ENCODE measurements around the gene SPNS3.

SPNS3 gene

DNA sequence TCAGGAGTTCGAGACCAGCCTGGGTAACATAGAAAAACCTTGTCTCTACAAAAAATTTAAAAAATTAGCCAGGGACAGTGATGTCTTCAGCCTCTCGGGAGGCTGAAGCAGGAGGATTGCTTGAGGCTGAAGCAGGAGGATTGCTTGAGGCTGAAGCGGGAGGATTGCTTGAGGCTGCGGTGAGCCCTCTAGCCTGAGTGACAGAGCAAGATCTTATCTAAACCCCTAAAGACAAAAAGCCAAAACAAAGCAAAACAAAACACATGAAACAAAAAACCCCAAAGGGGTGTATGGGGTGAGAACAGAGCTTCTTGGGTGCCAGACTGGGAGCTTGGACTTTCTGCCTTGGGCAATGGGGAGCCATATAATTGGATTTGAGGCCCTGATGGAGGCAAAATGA, 2.6 kb downstream of the SPNS3 start:
- no peak overlapping the region for H3K9ac ChIP-seq (ENCODE audit: low read length)
- H3K4me2 ChIP-seq (ENCODE audit: low read length), result no peak overlapping the region
- no peaks in the 10 kb centered on the region for H4K20me1 ChIP-seq (ENCODE audit: insufficient read depth, low read length)
- H3K36me3 ChIP-seq (ENCODE audit: insufficient read depth, low read length), result no peaks in the 10 kb centered on the region
- no peak overlapping the region for H3K4me3 ChIP-seq (ENCODE audit: low read depth, low read length, poor library complexity, severe bottlenecking)
- no peak overlapping the region for H2AFZ ChIP-seq (ENCODE audit: low read length)
- no peaks in the 10 kb centered on the region for H3K9me2 ChIP-seq (ENCODE audit: low read depth, low read length)
- no peaks in the 10 kb centered on the region for H3K9me3 ChIP-seq (ENCODE audit: low read length)
- TF ChIP-seq, protein P1, sequence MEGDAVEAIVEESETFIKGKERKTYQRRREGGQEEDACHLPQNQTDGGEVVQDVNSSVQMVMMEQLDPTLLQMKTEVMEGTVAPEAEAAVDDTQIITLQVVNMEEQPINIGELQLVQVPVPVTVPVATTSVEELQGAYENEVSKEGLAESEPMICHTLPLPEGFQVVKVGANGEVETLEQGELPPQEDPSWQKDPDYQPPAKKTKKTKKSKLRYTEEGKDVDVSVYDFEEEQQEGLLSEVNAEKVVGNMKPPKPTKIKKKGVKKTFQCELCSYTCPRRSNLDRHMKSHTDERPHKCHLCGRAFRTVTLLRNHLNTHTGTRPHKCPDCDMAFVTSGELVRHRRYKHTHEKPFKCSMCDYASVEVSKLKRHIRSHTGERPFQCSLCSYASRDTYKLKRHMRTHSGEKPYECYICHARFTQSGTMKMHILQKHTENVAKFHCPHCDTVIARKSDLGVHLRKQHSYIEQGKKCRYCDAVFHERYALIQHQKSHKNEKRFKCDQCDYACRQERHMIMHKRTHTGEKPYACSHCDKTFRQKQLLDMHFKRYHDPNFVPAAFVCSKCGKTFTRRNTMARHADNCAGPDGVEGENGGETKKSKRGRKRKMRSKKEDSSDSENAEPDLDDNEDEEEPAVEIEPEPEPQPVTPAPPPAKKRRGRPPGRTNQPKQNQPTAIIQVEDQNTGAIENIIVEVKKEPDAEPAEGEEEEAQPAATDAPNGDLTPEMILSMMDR (IDR thresholded peaks at IDR 0.05; ENCODE audit: low read length), result no peak
- TF ChIP-seq EZH2 (IDR thresholded peaks at IDR 0.05; ENCODE audit: borderline replicate concordance, low read length), result no peak
- no peaks in the 10 kb centered on the region for H3K79me2 ChIP-seq (ENCODE audit: insufficient read depth, low read length)
- no peaks in the 10 kb centered on the region for H3F3A ChIP-seq (ENCODE audit: insufficient read depth, low read length)
- H3K27me3 ChIP-seq (ENCODE audit: insufficient read depth, low read length), result peaks cover 7% of the 10 kb centered on the region; the same call in 1 of the 2 replicates
- no peak overlapping the region for H3K27ac ChIP-seq (ENCODE audit: low read depth, low read length, poor library complexity, severe bottlenecking)
- peaks cover 10% of the 10 kb centered on the region for H3K4me1 ChIP-seq (ENCODE audit: insufficient read depth, low read length, severe bottlenecking)

DNA sequence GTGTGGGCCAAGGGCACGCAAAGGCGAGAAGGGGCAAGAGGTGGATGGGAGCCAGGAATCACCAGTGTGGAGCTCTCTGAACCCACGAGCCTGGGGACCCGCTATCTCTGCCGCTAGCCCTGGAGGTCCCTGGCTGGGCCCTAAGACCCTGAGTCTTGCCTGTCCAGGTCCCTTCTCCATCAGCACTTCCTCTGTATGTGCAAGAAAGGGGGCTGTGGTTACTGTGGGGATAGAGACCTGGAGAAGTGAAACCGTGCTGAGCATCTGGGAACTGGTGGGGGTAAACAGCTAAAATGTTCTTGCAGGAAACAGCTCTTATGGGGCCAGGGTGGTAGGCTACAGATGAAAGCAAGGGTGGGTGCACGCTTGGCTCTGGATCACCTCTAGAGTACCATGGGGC, 3.1 kb downstream of the SPNS3 start:
- Histone ChIP-seq H3F3A (ENCODE audit: insufficient read depth, low read length) (no peaks in the 10 kb centered on the region), H3K27ac (ENCODE audit: low read depth, low read length, poor library complexity, severe bottlenecking) (no peak overlapping the region), H3K4me3 (ENCODE audit: low read depth, low read length, poor library complexity, severe bottlenecking) (no peak overlapping the region), H3K9ac (ENCODE audit: low read length) (no peak overlapping the region), H3K36me3 (ENCODE audit: insufficient read depth, low read length) (no peaks in the 10 kb centered on the region), H4K20me1 (ENCODE audit: insufficient read depth, low read length) (no peaks in the 10 kb centered on the region), H3K27me3 (ENCODE audit: insufficient read depth, low read length) (peaks cover 7% of the 10 kb centered on the region; the same call in 1 of the 2 replicates), H3K4me1 (ENCODE audit: insufficient read depth, low read length, severe bottlenecking) (peaks cover 10% of the 10 kb centered on the region), H3K79me2 (ENCODE audit: insufficient read depth, low read length) (no peaks in the 10 kb centered on the region), H3K4me2 (ENCODE audit: low read length) (no peak overlapping the region), H3K9me2 (ENCODE audit: low read depth, low read length) (no peaks in the 10 kb centered on the region), H3K9me3 (ENCODE audit: low read length) (no peaks in the 10 kb centered on the region), H2AFZ (ENCODE audit: low read length) (no peak overlapping the region)
- TF ChIP-seq, protein P1 (IDR thresholded peaks at IDR 0.05; ENCODE audit: low read length), result no peak

DNA sequence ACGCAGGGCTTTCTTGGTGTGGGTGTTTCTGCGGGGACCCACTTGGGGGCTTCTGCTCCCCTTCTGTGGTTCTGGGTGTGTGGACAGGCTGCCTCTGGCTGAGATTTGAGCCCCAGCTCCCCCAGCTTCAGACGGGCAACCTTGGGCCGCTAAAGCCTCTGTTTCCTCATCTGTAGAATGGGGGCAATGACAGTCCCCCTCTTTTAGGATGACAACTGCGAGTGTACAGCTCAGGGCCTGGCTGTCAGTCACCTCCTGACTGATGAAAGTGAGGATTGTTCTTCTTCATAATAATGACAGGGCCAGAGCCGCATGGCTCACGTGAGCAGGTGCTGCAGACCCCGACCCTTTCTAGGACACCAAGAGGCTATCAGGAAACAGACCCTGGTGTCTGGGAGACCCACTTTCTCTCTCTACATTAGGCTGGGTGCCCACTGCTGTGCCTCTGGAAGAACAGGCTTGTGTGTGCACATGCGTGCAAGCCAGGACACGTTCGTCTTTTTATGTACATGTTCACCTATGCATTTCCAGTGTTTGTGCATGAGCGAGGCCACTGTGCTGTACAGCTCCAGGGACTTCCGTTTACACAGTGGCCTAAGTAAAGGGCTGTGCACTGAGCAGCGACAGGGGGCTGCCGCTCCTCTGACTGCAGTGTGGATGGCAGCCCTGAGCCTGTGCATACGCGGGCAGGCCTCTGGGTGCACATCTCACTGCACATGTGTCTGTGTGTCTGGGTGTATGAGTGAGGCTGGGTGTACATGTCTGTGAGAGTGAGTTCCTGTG, 4.6 kb downstream of the SPNS3 start:
- Histone ChIP-seq H3K27ac (ENCODE audit: low read depth, low read length, poor library complexity, severe bottlenecking) (no peak overlapping the region), H4K20me1 (ENCODE audit: insufficient read depth, low read length) (no peaks in the 10 kb centered on the region), H3K9me3 (ENCODE audit: low read length) (no peaks in the 10 kb centered on the region), H3K4me3 (ENCODE audit: low read depth, low read length, poor library complexity, severe bottlenecking) (no peak overlapping the region), H3K9ac (ENCODE audit: low read length) (no peak overlapping the region), H3K4me2 (ENCODE audit: low read length) (no peak overlapping the region), H3K79me2 (ENCODE audit: insufficient read depth, low read length) (no peaks in the 10 kb centered on the region), H3F3A (ENCODE audit: insufficient read depth, low read length) (no peaks in the 10 kb centered on the region), H3K4me1 (ENCODE audit: insufficient read depth, low read length, severe bottlenecking) (peaks cover 8% of the 10 kb centered on the region), H3K27me3 (ENCODE audit: insufficient read depth, low read length) (peaks cover 7% of the 10 kb centered on the region; the same call in 1 of the 2 replicates), H3K9me2 (ENCODE audit: low read depth, low read length) (no peaks in the 10 kb centered on the region), H2AFZ (ENCODE audit: low read length) (no peak overlapping the region), H3K36me3 (ENCODE audit: insufficient read depth, low read length) (no peaks in the 10 kb centered on the region)
- TF ChIP-seq, protein P1 (IDR thresholded peaks at IDR 0.05; ENCODE audit: low read length), result no peak
- TF ChIP-seq EZH2 (IDR thresholded peaks at IDR 0.05; ENCODE audit: borderline replicate concordance, low read length), result no peak

Data from OCI-LY1 (cell line).